Ramos (cell line): ENCODE results near the gene REEP2.

Experiments
- in situ Hi-C: fragments of 300-500 bp; cut with MboI; formaldehyde crosslinking; loops from one replicate; pipeline ENCODE4 v1.14.3; 2022; ENCODE audit warnings: low sequenced_read_pairs; ENCODE audit not compliant: unreplicated experiment

REEP2 gene

GRCh38 chr5:138448070-138448469 is 9.2 kb downstream of the REEP2 start:
- in situ Hi-C loops = no loop called here

DNA sequence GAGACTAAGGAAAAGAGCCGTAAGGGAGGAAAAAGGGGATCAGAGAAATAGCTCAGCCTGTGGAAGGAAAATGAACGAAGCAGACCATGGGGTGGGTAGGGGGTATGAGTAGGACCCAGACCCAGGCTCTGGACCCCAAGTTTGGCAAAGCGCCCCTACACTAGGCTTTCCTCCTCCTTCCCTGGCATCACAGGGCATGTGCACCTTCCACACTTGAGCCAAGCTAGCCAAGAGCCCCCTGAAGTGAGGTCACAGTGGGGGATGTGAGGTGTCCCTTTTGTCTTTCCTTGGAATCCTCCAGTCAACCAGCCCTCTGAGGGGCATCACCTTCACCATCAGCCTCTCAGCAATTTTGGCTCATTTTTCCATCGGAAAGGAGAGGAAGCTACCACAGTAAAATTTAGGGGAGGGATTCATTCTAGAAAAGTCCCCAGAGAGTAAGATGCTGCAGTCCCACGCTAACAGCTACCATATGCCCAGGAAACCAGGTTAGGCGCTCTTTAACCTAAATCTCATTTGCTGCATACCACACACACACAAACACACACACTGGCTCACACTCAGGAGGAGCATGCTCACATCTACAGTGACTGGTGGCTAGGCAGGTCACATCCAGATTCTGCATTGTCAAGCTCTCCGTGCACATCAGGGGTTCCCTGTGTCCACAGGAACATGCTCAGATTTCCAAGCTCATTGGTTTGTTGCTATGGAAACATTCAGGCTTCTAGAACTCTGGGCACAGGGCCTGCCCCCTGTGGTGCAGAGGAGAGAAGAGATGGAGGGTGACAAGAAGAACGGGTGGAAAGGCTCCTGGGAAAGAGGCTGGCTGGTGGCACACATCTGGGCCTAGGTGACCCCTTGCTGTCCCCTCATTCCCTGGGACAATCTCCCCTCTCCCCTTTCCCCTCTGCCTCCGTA is 9.9 kb downstream of the REEP2 start:
- in situ Hi-C loops = no loop called here

DNA sequence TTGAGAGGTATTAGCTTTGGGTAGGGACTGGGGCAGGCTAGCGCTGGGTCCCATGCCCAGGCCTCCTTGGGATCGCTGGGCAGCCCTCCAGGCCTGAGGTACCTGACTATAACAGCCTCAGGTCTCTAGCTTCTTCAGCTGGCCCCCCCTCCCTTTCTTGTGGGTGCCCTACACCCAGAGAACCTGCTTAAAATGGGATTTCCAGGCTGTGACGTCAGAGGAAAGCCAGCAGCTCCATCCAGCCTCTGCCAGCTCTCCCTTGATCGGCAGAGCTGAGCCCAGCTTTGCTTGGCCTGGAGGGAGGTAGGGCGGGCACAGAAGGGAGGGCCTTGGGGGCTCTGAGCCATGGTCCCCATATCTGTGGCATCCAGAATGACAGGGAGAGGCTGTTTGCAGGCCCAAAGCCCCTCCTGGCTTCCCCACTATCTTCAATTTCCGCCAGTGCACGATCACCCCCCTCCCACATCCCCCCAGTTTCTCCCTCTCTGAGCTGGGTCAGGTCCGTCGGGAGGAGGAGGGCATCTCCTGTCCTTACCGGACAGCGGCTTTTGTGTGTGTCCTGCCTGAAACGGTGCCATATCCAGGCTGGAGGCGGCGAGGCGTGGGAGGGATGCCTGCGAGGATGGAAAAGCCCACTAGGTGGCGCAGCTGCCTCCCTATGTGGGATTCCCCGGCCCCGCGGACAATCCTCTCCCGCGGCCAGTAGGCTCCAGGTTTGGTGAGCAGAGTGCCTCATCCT is 10.8 kb downstream of the REEP2 start:
- in situ Hi-C loops = loop anchor here (5.0 kb wide), 1 partner anchor 53 kb away; no protein-coding TSS in a partner anchor

GRCh38 chr5:138450971-138451370 is 12.1 kb downstream of the REEP2 start:
- in situ Hi-C loops = loop anchor here (5.0 kb wide), 1 partner anchor 51 kb away; no protein-coding TSS in a partner anchor

DNA sequence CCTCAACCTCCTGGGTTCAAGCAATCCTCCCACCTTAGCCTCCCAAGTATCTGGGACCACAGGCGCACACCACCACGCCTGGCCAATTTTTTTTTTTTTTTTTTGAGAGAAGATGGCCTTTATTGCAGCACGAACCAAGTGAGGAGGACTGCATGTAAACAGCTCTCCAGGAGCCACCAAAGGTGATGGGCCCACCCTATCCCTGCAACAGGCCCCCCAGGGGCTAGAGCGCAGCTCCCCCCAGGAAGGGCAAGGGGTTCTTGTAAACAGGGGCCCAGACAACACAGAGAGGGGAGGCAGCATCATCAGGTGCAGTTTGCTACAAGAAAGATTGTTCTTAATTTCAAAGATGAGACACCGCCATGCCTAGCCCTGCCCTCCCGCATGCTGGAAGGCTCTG is 13.9 kb downstream of the REEP2 start:
- in situ Hi-C loops = loop anchor here (5.0 kb wide), 1 partner anchor 50 kb away; no protein-coding TSS in a partner anchor

DNA sequence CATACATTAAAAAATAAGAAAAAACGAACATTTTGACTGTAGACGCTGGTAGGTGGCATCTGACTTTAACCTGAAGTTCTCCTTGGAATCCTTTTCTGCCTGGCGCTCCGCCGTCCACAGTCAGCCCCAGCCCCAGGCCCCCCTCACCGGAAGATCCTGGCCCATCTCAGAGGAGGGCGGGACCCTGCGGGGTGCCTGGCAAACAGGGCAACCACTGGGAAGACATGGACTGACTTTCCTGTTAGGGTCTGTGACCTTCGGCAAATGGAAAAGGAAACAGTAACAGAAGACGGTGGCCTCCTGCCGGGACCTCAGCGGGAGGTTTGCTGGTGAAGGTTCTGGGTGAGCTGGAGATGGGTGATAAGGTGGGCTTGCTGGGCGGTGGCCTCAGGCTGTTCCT is 14.7 kb downstream of the REEP2 start:
- in situ Hi-C loops = loop anchor here (5.0 kb wide), 1 partner anchor 49 kb away; no protein-coding TSS in a partner anchor

DNA sequence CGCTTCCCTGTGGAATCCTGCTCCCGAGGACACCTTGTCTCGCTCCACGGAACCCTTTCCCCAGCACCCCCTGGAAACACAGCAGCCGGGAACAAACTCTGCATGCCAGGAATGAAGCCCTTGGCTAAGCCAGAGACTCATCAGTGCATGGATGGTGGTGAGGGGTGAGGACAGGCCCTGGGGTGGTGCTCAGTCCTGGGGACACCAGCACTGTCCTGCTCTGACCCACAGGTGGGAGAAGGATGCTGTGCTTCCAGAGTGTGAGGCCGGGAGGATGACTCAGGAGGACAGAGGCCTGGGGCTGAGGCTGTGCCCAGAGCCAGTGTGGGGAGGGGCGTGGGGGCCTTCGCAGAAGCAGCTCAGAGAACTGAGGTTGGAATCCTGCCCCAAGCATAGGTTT is 15.3 kb downstream of the REEP2 start:
- in situ Hi-C loops = loop anchor here (5.0 kb wide), 1 partner anchor 48 kb away; no protein-coding TSS in a partner anchor

GRCh38 chr5:138455232-138455930 is 16.5 kb downstream of the REEP2 start:
- in situ Hi-C loops = no loop called here

- in situ Hi-C loops = no loop called here
These were observed 18.8 kb downstream of the REEP2 start for GRCh38 chr5:138457531-138458275.

DNA sequence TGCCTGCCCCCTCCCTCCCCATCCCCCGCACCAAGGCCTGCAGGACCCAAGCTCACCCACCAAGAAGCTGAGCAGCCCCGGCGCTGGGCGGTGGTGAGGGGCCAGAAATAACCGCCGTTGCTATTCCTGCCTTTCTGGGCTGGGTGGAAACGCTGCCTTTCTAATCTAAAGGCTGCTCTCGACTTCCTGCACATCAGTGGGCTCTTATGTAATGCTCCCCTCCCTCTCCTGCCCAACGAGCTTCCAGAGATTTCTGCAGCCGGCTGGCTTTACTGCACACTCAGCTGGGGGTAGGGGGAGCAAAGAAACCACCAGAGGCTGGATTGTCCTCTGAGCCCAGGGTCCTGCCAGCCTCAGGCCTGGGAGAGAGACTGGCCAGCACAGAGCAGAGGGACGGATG is 19.5 kb downstream of the REEP2 start:
- in situ Hi-C loops = no loop called here

DNA sequence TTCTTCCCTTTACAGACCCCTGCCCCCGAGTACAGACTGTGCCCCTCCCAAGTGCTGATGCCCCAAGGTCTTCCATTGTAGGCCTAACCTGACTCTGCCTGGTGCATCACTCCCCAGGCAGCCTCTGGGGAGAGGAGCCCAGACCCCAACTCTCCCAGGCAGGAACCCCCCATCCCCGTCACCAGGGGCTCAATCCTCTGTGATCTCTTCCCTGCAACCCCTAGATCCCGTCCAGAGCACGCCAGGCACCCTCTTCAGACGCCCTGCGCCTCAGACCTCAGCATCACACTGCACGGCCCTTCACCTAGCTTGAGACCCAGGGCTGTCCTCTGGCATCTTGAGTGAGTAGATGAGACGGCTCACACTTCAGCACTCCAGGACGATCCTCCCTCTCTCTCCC is 20.0 kb downstream of the REEP2 start:
- in situ Hi-C loops = no loop called here

DNA sequence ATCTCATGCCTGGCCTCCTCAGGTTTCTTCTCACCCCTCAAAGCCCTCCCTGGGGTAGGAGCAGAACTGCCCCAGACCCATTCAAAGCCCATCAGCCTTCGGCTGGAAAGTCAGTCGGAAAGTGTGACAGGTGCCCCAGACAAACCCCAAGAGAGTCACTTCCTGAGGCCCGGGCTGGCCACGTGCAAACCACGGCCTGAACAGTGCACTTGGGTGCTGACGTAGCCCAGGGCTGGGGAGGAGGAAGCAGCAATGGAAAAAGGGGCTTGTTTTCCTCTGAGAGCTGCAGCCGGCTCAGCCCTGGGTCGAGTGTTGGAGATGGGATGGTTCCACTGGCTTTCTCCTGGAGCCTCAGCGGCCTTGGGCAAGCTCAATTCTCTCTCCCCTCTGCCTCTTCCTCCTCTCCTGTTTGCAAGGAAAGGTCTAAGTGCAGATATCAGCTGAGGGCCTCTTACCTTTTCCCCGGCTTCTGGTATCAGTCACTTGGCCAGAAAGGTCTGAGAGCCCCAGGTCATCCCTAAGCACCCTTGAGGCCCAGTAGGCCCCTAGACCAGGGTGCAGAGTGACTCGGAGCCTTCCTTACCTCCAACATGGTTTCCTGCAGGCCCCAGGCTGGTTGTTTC is 20.6 kb downstream of the REEP2 start:
- in situ Hi-C loops = no loop called here

GRCh38 chr5:138460032-138460693 is 21.3 kb downstream of the REEP2 start:
- in situ Hi-C loops = no loop called here

DNA sequence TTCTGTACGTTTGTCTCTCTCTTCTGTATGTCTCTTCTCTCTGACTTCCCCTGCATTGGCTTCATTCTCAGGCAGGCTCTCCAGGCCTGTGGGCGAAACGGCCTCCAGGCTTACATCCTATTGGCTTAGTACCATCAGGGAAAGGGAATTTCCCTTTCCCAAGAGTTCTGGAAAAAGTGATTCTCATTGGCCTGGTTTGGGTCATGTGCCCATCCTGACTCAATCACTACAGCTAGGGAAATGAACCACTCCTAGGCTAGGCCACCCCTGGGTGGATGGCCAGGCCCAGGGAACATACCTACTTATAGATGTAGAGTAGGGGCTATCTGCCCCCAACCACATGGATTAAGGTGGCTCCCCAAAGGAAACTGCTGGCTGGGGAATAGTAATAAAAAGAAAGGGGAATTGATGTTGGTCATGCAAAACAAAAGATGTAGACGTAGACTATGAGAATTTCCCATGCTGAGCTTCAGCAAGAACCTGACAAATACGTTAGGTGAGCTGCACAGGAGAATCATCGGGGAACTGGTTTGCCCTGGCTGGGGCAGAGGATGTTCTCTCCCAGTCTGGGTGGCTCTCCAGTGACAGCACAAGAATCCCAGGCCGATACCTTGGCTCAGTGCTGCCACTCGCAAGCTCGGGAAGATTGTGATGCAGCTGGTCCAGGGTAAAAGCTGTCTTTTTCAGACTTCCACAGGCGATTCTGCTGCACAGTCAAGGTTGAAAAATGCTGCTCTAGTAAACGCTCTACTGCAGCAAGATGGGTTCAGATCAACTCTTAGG is 22.7 kb downstream of the REEP2 start:
- in situ Hi-C loops = no loop called here

GRCh38 chr5:138463419-138464007 is 24.7 kb downstream of the REEP2 start:
- in situ Hi-C loops = no loop called here

DNA sequence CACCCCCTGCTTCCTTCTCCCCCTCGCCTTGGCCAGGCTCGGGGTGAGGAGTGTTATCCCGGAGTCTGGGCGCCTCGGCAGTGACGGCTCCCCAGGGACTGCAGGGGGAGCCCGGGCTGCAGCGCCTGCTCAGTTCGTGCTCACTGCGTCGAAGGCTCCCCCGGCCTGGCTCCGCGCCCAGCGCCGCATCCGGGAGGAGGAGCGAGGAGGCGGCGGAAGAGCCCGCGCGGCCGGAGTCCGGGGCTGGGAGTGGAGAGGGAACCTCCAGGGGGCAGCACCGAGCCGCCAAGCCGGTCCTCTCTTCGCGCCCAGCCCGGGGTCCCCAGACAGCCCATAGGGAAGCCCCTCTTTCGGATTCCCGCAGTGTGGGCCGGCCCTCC is 25.1 kb downstream of the REEP2 start:
- in situ Hi-C loops = no loop called here

DNA sequence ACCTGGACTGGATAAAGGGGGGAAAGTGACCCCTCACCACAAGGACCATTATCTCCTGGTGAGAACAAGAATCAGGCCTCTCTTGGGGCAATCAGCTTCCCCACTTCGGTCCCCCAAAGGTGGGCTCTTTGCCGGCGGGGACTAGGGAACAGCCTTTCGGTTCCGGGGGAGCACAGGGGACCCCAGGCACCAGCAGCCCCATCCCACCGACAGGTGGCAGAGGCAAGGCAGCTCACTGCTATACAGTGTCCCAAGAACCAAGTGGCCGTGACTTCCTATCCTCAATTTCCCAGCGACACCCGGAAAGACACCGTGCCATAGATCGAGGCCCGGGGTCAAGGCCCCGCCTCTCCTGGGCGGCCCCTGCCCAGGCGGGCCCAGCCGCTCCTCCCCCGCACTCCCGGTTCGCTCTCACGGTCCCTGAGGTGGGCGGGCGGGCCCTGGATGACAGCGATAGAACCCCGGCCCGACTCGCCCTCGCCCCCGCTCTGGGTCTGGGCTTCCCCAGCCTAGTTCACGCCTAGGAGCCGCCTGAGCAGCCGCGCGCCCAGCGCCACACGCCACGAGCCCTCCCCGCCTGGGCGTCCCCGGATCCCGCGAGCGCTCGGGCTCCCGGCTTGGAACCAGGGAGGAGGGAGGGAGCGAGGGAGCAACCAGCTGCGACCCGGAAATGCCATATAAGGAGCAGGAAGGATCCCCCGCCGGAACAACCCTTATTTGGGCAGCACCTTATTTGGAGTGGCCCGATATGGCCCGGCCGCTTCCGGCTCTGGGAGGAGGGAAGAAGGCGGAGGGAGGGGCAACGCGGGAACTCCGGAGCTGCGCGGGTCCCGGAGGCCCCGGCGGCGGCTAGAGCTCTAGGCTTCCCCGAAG is 25.8 kb downstream of the REEP2 start:
- in situ Hi-C loops = no loop called here
